ENCODE data around the gene CTIF.

Gene CTIF

DNA sequence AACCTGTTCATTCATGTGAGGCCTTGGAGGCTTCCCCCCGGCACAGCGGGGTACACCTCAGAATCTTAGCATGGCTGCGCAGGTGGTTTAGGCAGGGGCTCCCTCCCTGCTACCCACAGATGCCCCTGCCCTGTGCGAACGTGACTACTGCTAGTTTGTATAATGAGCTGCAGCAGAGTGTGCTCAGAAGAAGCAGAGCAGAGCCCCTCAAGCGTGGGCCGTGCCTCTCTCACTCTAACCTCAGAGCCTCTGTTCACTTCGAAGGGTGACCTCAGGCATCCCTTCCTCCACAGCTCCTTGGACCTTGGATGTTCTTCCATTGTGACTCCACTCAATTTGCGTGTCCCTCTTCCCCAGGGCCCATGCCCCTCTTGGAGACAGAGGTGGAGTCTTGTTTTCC, 161.6 kb downstream of the CTIF start:
- no peak overlapping the region for H3K27ac ChIP-seq (ENCODE audit: low read length)
- H3K27me3 ChIP-seq (replicated peaks; ENCODE audit: insufficient read depth, low read length) = no peaks in the 10 kb centered on the region
- no peaks in the 10 kb centered on the region for H3K9me3 ChIP-seq (replicated peaks; ENCODE audit: insufficient read depth, low read length)
- H3K4me3 ChIP-seq (ENCODE audit: low read length) = no peak overlapping the region
- H3K4me2 ChIP-seq (ENCODE audit: low read depth, low read length) = no peak overlapping the region
- H3F3A ChIP-seq (ENCODE audit: insufficient read depth, low read length) = no peaks in the 10 kb centered on the region
- TF ChIP-seq EZH2phosphoT487 (IDR thresholded peaks at IDR 0.05; ENCODE audit: low read length) = no peak
- TF ChIP-seq, protein P1, sequence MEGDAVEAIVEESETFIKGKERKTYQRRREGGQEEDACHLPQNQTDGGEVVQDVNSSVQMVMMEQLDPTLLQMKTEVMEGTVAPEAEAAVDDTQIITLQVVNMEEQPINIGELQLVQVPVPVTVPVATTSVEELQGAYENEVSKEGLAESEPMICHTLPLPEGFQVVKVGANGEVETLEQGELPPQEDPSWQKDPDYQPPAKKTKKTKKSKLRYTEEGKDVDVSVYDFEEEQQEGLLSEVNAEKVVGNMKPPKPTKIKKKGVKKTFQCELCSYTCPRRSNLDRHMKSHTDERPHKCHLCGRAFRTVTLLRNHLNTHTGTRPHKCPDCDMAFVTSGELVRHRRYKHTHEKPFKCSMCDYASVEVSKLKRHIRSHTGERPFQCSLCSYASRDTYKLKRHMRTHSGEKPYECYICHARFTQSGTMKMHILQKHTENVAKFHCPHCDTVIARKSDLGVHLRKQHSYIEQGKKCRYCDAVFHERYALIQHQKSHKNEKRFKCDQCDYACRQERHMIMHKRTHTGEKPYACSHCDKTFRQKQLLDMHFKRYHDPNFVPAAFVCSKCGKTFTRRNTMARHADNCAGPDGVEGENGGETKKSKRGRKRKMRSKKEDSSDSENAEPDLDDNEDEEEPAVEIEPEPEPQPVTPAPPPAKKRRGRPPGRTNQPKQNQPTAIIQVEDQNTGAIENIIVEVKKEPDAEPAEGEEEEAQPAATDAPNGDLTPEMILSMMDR (IDR thresholded peaks at IDR 0.05; ENCODE audit: low read length) = no peak
- no peak for TF ChIP-seq EZH2 (optimal IDR thresholded peaks at IDR 0.05; ENCODE audit: low read depth, low read length)
- no peak overlapping the region for H3K9ac ChIP-seq (ENCODE audit: low read length)
- H3K79me2 ChIP-seq (ENCODE audit: low read length) = no peaks in the 10 kb centered on the region
- H3K9me2 ChIP-seq (replicated peaks; ENCODE audit: insufficient read depth, low read length) = no peaks in the 10 kb centered on the region
- no peaks in the 10 kb centered on the region for H3K36me3 ChIP-seq (replicated peaks; ENCODE audit: insufficient read depth, low read length)
- H2AFZ ChIP-seq (ENCODE audit: low read length) = no peak overlapping the region
- H3K4me1 ChIP-seq (ENCODE audit: low read length) = no peaks in the 10 kb centered on the region
- DNase-seq = no peak
- no peaks in the 10 kb centered on the region for H4K20me1 ChIP-seq (ENCODE audit: insufficient read depth, low read length)

DNA sequence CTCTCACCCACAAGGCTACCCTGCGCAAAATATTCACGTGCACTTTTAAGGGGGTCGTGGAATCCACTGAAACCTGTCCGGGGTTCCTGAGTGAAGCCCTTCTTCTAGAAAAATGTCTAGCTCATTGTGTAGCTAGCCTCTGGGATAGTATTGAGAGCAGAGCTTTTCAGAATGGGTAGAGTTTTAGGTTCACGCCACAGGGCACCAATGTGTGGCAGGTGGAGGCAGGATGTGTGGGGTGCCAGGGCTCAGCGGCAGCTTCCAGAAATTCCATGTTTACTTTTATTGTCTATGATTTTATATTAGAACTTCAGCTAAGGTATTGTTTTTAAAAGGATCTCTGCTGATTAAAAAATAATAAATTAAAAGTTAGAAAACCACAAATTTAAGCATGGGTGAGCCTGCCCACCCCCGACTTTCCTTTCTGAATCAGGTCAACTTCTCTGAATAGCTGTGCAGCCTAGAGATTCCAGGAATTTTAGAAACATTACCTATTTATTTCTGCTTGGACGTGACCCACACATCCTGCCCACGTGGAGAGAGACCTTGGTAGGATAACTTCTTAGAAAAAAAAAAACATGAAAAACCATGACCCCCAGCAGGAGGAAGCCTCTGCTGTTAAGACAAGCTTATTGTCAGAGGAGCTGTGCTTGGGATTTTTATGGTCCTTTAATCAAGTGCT, 163.7 kb downstream of the CTIF start:
- Histone ChIP-seq H3K79me2 (ENCODE audit: low read length) (no peaks in the 10 kb centered on the region), H3K9me3 (replicated peaks; ENCODE audit: insufficient read depth, low read length) (no peaks in the 10 kb centered on the region), H3K4me3 (ENCODE audit: low read length) (no peak overlapping the region), H3K9me2 (replicated peaks; ENCODE audit: insufficient read depth, low read length) (no peaks in the 10 kb centered on the region), H3K36me3 (replicated peaks; ENCODE audit: insufficient read depth, low read length) (no peaks in the 10 kb centered on the region), H3F3A (ENCODE audit: insufficient read depth, low read length) (no peaks in the 10 kb centered on the region), H2AFZ (ENCODE audit: low read length) (no peak overlapping the region), H3K4me2 (ENCODE audit: low read depth, low read length) (no peak overlapping the region), H3K27me3 (replicated peaks; ENCODE audit: insufficient read depth, low read length) (no peaks in the 10 kb centered on the region), H3K9ac (ENCODE audit: low read length) (no peak overlapping the region), H3K27ac (ENCODE audit: low read length) (no peak overlapping the region), H4K20me1 (ENCODE audit: insufficient read depth, low read length) (no peaks in the 10 kb centered on the region), H3K4me1 (ENCODE audit: low read length) (0 out of 2 replicates have a peak, but pooled peaks cover 6% of the 10 kb centered on the region)
- TF ChIP-seq EZH2 (optimal IDR thresholded peaks at IDR 0.05; ENCODE audit: low read depth, low read length) (no peak), EZH2phosphoT487 (IDR thresholded peaks at IDR 0.05; ENCODE audit: low read length) (no peak)
- TF ChIP-seq, protein P1 (IDR thresholded peaks at IDR 0.05; ENCODE audit: low read length) = no peak
- DNase-seq = no peak

- 0 out of 2 replicates have a peak, but pooled peaks cover 6% of the 10 kb centered on the region for H3K4me1 ChIP-seq (ENCODE audit: low read length)
- TF ChIP-seq, protein P1 (IDR thresholded peaks at IDR 0.05; ENCODE audit: low read length) = no peak
- TF ChIP-seq EZH2 (optimal IDR thresholded peaks at IDR 0.05; ENCODE audit: low read depth, low read length) (no peak), EZH2phosphoT487 (IDR thresholded peaks at IDR 0.05; ENCODE audit: low read length) (no peak)
- no peaks in the 10 kb centered on the region for H3K9me2 ChIP-seq (replicated peaks; ENCODE audit: insufficient read depth, low read length)
- no peaks in the 10 kb centered on the region for H3K79me2 ChIP-seq (ENCODE audit: low read length)
- H3K9ac ChIP-seq (ENCODE audit: low read length) = no peak overlapping the region
- no peak for DNase-seq
- no peak overlapping the region for H3K4me2 ChIP-seq (ENCODE audit: low read depth, low read length)
- H2AFZ ChIP-seq (ENCODE audit: low read length) = no peak overlapping the region
- H3K9me3 ChIP-seq (replicated peaks; ENCODE audit: insufficient read depth, low read length) = no peaks in the 10 kb centered on the region
- no peak overlapping the region for H3K4me3 ChIP-seq (ENCODE audit: low read length)
- no peaks in the 10 kb centered on the region for H4K20me1 ChIP-seq (ENCODE audit: insufficient read depth, low read length)
- no peaks in the 10 kb centered on the region for H3F3A ChIP-seq (ENCODE audit: insufficient read depth, low read length)
- H3K36me3 ChIP-seq (replicated peaks; ENCODE audit: insufficient read depth, low read length) = no peaks in the 10 kb centered on the region
- no peak overlapping the region for H3K27ac ChIP-seq (ENCODE audit: low read length)
- H3K27me3 ChIP-seq (replicated peaks; ENCODE audit: insufficient read depth, low read length) = no peaks in the 10 kb centered on the region
These were observed 164.2 kb downstream of the CTIF start for GRCh38 chr18:48703028-48703386.

All from MM.1S (cell line).